Thyroid gland (tissue), 4 donors: ENCODE data around the gene REC114. TPM values are rescaled to one million over a fixed set of nuclear protein-coding genes. Genes with fewer than 3 reads are reported as not detected.

Source experiments
- DNase-seq, 2 donors: peaks; one replicate each; pipeline ENCODE4 v3.0.0-alpha.2; 2019
- H3K27ac ChIP-seq, 3 donors: fragments of 200-600 bp; sonication (generic); 1 replicate in 2 of 3; 2 replicates in 1 of 3; pipeline ENCODE4 v1.5.1; 2016 to 2019; ENCODE audit warnings: mild to moderate bottlenecking in 1 of 3, moderate library complexity in 1 of 3
- H3K27me3 ChIP-seq: fragments of 200-600 bp; sonication (generic); one replicate; pipeline ENCODE4 v1.5.1; 2019
- H3K36me3 ChIP-seq, 2 donors: fragments of 200-600 bp; sonication (generic); one replicate each; pipeline ENCODE4 v1.5.1; 2016 to 2019
- H3K4me1 ChIP-seq, 2 donors: fragments of 200-600 bp; sonication (generic); one replicate each; pipeline ENCODE4 v1.5.1; 2017 to 2019
- H3K4me3 ChIP-seq, 3 donors: fragments of 200-600 bp; sonication (generic); replicated peaks in 1 of 3; 1 replicate in 2 of 3; 2 replicates in 1 of 3; pipeline ENCODE4 v1.5.1; 2016; ENCODE audit warnings: mild to moderate bottlenecking in 1 of 3
- H3K9me3 ChIP-seq: fragments of 200-600 bp; sonication (generic); one replicate; pipeline ENCODE4 v1.5.1; 2017
- CTCF ChIP-seq, 6 experiments: fragments of 200-600 bp in 3 of 6; fragments of 450-650 bp in 3 of 6; sonication (generic) in 3 of 6; IDR thresholded peaks; one replicate each; pipeline ENCODE4 v1.5.1; 2016 to 2019; ENCODE audit warnings: antibody characterized with exemption in 6 of 6, mild to moderate bottlenecking in 2 of 6, inconsistent platforms in 1 of 6, moderate library complexity in 1 of 6
- POLR2A ChIP-seq, 2 donors: fragments of 450-650 bp; IDR thresholded peaks; one replicate each; pipeline ENCODE4 v1.6.1; 2017; ENCODE audit warnings: antibody characterized with exemption in 2 of 2, mild to moderate bottlenecking in 2 of 2, moderate library complexity in 1 of 2
- WGBS, 2 donors: methylation state at CpG; one replicate each; pipeline ENCODE4 v1.1.5; 2017; 5-methylcytosine and 5-hydroxymethylcytosine counted together
- intact Hi-C: fragments of 100-400 bp; cut with DNase I; formaldehyde crosslinking; loops from one replicate; pipeline ENCODE4 v1.15.1; 2023
- total RNA-seq, 4 donors: library from RNA; depleted of rRNA; stranded (reverse); fragments of >200 nt; gene quantifications; one replicate each; pipeline ENCODE4 v1.2.3, GENCODE V29; 2016

Gene REC114
- not detected for total RNA-seq

GRCh38 chr15:73442968-73443367 lies at the start of gene REC114:
Gene REC114 (plus strand): TSS chr15:73443164. CDS start chr15:73443186, 22 bp downstream.
- no peaks in the 10 kb centered on the region for H3K4me1 ChIP-seq
- intact Hi-C loops: no loop called here
- no peak within 1 kb of the TSS for H3K27ac ChIP-seq
- 92 to 94% methylated on average over 22 of the region's 22 CpGs for WGBS, 2 donors
- H3K36me3 ChIP-seq: no peaks in the 10 kb centered on the region
- DNase-seq: no peak
- H3K27me3 ChIP-seq: no peaks in the 10 kb centered on the region
- no peak for TF ChIP-seq CTCF (IDR thresholded peaks at IDR 0.05)
- no peak for TF ChIP-seq POLR2A (IDR thresholded peaks at IDR 0.05)
- no peaks in the 10 kb centered on the region for H3K9me3 ChIP-seq
- no peak within 1 kb of the TSS for H3K4me3 ChIP-seq

GRCh38 chr15:73393336-73393735 lies 49.6 kb upstream of the REC114 start:
- no peak for DNase-seq
- TF ChIP-seq POLR2A (IDR thresholded peaks at IDR 0.05) (no peak), CTCF (IDR thresholded peaks at IDR 0.05) (no peak)
- H3K27ac ChIP-seq: no peak overlapping the region
- H3K9me3 ChIP-seq: no peaks in the 10 kb centered on the region
- H3K27me3 ChIP-seq: no peaks in the 10 kb centered on the region
- H3K36me3 ChIP-seq: no peaks in the 10 kb centered on the region
- intact Hi-C loops: no loop called here
- H3K4me3 ChIP-seq: no peak overlapping the region
- H3K4me1 ChIP-seq: no peaks in the 10 kb centered on the region
- WGBS, 2 donors: 59 to 63% methylated on average over 2 of the region's 2 CpGs

GRCh38 chr15:73394782-73395181 lies 48.2 kb upstream of the REC114 start:
- no peak overlapping the region for H3K4me3 ChIP-seq
- TF ChIP-seq POLR2A (IDR thresholded peaks at IDR 0.05) (no peak), CTCF (IDR thresholded peaks at IDR 0.05) (no peak)
- H3K36me3 ChIP-seq: no peaks in the 10 kb centered on the region
- H3K27me3 ChIP-seq: no peaks in the 10 kb centered on the region
- H3K27ac ChIP-seq: no peak overlapping the region
- no peaks in the 10 kb centered on the region for H3K9me3 ChIP-seq
- intact Hi-C loops: no loop called here
- no peak for DNase-seq
- H3K4me1 ChIP-seq: no peaks in the 10 kb centered on the region

GRCh38 chr15:73395671-73396070 lies 47.3 kb upstream of the REC114 start:
- 97 to 100% methylated on average over 2 of the region's 2 CpGs for WGBS, 2 donors
- no peak for DNase-seq
- Histone ChIP-seq H3K27me3 (no peaks in the 10 kb centered on the region), H3K4me3 (no peak overlapping the region), H3K9me3 (no peaks in the 10 kb centered on the region), H3K36me3 (no peaks in the 10 kb centered on the region), H3K4me1 (no peaks in the 10 kb centered on the region), H3K27ac (no peak overlapping the region)
- intact Hi-C loops: no loop called here
- TF ChIP-seq POLR2A (IDR thresholded peaks at IDR 0.05) (no peak), CTCF (IDR thresholded peaks at IDR 0.05) (no peak)

GRCh38 chr15:73397461-73397860 lies 45.5 kb upstream of the REC114 start:
- TF ChIP-seq POLR2A (IDR thresholded peaks at IDR 0.05) (no peak), CTCF (IDR thresholded peaks at IDR 0.05) (no peak)
- no peak for DNase-seq
- H3K27me3 ChIP-seq: no peaks in the 10 kb centered on the region
- H3K36me3 ChIP-seq: no peaks in the 10 kb centered on the region
- no peaks in the 10 kb centered on the region for H3K9me3 ChIP-seq
- H3K4me1 ChIP-seq: no peaks in the 10 kb centered on the region
- intact Hi-C loops: no loop called here
- no peak overlapping the region for H3K4me3 ChIP-seq
- 63 to 81% methylated on average over 5 of the region's 5 CpGs for WGBS, 2 donors
- H3K27ac ChIP-seq: no peak overlapping the region
